ENCODE results near the gene L3MBTL4.
A peak's percentile ranks its signal among the peaks of the same experiment; 100 is the strongest.
"Not testable (repeated sequence)": the region's sequence is repeated elsewhere in the genome, so short reads cannot be mapped to it uniquely, and the experiment has no call there.

Gene L3MBTL4

DNA sequence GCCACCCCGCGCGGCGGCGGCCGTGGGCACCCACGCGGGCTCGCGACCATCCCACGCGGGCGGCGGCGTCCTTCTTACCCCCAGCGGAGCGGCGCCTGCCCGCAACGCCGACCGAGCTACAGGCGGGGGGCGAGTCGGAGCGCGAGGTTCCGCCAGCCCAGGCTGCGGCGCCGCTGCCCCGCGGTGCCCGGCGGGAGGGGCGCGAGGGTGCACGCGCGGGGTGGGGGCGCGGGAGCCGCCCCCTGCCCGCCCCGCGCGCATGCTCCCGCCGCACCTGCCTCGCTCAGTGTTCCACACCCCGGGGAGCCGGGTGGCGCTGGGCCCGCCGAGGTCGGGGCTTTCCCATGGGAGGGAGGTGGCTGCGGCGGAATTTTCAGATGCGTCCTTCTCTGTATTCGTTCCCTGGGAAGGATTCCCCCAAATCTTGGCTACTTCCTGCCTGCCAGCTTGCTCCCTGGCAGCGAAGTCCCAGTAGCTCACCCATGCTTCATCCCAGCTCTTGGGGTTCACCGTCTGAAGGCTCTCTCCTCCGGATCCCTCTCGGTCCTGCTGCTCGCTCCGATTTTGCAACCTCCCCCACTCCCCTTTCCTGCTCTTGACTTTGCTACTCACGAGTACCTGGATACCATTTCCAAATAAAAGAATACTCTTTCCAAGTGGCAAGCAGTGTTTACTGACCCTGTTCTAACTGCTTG, at the start of gene L3MBTL4:
TSS of gene L3MBTL4 (minus strand) at position 189 of the 695 bp plus-strand sequence. CDS start 103,286 bp downstream, outside the sequence.
- DNase-seq, result peak in 45 of 56 donors; percentile 26 to 78 (median 56)

DNA sequence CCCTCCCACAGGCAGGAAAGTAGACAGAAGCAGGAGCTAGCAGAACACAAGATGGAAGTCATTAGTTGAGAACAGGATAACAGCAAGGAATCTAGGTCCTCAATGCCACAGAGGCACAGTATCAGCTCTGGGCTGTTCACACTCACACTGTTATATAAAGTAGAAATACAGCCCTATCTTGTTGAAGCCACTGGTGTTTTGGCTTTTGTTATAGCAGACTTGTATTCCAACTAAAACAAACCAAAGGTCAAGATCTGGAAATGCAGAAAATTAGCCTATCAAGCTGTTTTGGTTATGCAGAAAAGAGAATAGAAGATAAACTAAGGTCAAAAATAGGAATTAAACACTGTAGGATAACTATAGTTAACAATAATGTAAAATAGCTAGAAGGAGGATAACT, 37.5 kb upstream of the L3MBTL4 start:
- DNase-seq, result no peak

DNA sequence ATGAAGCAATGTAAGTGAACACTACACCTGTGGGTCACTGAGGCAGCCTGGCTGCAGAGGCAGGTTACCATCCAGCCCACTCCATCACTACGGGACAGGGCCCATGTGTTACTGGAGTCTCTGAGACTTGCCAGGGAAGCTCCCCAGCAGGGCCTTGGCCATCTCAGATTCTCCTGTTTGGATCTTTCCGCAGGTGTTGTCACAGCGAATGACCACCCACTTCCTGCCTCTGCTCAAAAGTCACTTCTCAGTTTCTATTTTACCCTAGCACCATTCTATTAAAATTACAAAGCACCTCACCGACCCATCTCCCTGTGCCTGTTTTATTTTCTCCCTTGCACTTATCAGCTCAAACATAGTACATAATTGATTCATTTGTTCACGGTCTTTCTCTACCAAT, 34.5 kb upstream of the L3MBTL4 start:
- DNase-seq, result no peak

DNA sequence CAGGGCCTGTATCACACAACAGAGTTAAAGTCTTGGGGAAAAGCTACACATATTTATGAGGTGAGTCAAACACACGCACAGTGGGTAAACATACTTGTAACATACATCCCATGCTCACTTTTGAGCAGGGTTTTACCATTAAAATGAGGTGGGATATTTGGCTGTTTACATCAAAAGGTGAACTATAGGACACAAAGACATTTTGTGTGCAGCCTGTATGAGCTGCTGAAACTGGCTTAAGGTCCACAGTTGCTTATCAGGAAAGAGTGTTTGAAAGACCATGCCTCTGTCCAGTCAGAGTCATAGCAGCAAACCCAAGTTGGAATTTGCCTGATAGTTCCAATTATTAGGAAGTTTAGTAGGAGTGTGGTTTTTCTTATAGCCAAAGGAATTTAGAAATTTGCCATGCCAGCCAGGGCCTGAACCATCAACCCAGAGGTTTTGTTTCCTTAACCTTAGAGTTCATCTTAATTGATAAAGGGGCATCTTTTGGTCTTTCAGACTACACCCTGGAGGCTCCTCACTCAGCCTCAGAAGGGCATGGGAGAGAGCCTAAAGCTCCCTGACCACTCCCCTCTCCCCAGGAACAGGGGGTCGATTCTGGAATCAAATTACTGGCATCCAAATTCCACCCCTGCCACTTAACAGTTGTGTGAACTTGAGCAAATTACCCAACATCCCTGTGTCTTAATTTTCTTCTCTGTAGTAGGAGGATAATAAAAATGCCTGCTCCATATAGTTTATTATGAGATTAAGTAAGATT, 29.9 kb upstream of the L3MBTL4 start:
- DNase-seq, result no peak

DNA sequence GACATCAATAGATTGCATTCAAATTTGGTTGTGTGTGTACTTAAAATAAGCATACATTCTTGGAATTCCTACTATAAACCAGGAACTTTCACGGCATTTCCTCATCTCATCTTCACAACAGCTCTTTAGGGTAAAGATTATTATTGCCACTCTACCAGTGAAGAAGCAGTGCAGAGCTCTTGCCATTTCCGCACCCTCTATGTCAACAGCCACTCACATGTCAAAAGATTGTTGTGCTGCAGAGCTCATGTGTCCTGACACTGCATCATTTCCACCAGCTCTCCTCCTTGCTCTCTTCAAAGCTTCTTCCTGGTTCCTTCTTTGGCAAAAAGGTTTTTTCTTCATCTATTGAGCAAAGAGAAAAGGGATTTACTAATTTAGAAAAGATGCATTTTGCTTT, 26.5 kb upstream of the L3MBTL4 start:
- no peak for DNase-seq

DNA sequence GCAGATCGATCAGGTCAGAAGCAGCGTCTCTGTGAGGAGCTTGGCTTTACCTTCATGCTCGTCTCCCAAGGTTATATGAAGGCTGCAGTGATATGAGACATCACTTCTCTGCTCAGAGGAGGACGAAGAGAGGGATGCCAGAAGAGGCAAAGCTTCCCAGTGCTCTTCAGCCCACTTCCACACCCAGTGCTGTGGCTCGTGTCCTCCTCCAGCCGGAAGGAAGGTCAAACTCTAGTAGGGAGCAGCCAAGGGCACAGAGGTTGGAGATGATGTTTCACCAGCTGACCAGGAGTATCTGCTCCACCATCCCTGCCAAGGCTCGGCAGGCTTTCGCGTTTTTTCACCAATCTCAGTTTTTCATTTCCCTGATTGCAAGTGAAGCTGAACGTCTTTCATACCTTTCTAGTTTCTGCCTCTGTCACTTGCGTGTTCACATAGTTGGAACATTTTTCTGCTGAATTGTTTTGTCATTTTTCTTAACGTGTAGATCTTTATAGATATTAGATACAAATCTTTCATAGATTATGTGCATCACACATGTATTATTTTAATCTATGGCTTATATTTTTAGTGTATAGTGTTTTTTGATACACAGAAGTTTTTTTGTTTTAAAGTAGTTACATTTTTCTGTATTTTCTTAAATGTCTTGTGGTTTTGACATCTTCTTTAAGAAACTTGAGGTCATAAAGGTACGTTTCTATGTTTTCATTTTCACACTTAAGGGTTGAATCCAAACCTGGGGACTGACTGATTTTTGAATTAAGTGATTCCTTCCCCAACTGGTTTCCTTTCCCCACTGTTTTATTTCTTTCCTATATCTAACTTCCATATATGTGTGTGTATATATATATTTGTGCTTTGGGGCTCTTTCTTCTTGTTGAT, 23.5 kb upstream of the L3MBTL4 start:
- no peak for DNase-seq

DNA sequence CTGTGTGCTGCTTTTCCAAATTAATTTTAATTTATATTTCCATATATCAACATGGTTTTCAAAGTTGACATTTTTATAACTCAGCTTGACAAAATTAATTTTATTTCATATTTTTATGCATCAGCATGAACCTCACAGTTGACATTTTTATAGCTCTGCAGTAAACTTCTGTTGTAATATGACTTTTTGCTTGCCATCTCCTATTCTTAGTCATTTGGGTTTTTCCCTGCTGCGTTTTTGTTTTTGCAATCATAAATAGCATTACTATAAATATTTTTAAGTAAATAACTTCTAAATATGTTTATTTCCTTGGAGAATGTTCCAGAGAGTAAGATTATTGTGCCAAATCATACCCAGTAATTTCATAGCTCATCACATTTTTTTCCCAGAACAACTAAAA, 21.0 kb upstream of the L3MBTL4 start:
- no peak for DNase-seq

DNA sequence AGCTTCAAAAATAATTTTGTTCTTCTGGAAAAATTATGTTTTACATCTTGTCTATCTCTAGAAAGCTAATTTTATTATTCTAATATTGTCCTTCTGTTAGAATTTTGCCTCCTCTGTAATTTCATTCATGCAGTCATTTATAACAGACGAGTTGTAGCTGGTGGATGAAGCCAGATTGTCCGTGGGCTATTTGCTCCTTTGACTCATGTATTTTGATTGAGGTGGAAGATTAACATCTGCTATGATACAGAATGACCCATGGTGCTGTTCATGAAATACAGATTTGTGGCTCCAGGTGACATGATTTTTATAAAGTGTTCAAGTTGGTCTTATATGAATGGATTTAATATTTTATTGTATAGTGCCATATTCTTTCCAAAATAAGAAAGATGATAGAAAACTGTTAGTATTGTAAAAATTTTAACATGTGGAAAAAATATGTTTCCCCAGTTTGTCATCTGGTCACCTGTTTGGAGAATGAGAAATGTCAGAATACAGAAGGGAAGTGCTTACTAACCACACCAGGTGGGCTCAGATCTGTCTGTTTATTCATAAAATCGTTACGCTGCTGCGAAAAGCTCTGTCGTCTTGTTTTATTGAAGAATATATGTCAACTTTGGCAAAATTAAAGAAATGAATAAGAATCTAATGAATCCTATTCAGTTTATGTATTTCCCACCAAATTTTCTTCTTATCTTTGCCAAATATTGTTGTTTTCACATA, 20.4 kb upstream of the L3MBTL4 start:
- DNase-seq, result no peak

DNA sequence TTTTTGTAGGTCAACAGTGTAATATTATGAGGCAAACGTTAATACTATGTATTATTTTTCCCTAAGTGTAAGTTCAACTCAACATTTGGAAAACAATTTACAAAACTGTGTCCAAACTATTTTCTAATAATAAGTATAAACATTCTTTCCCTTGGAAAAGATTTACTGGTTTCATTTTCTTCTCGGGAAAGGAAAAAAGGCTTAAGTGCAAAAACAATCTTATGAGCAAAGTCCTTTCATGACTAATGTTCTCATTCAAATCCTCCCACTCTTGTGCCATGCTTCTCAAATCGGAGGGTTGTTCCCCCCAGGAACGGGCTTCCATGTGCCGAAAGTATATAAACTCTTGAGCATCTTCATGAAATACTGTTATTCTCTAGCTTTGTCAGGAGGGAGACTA, 19.8 kb upstream of the L3MBTL4 start:
- no peak for DNase-seq

DNA sequence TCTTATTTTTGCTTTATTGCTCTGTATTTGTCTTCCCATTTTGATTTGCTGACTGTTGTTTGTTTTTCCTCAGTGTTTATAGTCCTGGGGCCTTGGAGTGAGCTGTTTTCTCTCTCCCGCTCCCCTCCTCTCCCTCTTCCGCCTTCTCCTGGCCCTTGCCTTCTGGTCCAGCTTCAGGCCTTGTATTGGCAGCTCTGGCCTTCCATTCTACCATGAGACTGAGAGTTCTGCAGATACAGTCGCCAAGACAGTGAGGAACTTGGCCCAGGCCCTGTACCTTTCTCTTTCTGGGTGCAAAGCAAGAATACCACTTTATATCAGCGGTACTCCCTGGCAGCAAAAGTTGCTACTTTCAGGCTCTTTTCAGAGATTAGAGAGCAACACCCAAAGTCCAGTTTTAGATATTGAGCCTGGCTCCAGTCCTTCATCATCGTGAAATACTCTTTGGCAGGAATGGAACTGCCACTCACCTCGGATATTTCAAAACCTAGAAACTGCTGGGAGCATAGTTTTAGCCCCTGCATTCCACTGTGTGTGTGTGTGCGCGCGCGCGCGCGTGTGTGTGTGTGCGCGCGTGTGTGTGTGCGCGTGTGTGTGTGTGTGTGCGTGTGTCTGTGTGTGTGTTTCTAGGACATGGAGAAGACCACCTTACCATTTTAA, 17.1 kb upstream of the L3MBTL4 start:
- DNase-seq, result peak in 1 of 56 donors; percentile 3

DNA sequence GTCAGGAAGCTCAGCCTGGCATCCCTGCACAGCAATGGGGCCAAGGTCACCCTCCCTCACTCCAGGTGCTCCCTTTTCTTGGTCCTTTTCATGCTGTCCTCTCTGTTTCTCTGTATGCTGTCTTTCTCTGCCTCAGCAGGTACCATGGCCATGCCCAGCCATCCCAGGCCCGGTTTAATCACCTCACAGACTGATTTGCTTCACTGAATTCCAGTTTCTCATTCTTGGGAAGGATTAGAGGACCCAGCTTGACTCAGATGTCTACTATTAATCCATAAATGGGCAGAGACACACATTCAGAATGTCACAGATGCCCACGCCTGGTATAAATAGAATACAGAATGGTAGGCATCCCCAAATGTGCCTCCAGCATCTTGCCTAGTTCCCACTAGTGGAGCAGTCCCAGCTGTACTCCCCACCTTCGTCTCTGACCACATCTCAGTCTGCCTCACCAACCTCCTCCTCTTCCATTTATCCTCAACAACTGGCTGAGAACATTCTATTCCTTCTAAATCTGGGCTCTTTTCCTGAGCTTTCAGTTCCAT, 14.2 kb upstream of the L3MBTL4 start:
- DNase-seq, result no peak

DNA sequence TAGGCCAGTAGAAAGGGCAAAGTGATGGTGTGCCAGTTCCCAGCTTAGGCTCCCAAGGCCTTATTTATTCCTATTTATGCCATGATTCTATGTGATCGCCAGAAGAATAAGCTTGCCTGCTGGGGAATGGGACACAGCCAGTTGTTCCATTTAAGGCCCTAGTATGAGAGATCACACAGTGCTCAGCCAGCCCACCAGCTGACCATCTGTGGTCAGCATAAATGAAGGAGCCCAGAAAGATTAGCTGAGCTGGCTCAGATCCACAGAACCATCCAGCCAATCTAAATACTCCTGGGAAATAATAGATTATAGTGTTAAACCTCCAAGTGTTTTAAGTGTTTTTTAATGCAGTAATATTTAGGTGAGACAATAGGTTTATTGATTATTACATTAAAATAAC, 12.6 kb upstream of the L3MBTL4 start:
- DNase-seq, result no peak

DNA sequence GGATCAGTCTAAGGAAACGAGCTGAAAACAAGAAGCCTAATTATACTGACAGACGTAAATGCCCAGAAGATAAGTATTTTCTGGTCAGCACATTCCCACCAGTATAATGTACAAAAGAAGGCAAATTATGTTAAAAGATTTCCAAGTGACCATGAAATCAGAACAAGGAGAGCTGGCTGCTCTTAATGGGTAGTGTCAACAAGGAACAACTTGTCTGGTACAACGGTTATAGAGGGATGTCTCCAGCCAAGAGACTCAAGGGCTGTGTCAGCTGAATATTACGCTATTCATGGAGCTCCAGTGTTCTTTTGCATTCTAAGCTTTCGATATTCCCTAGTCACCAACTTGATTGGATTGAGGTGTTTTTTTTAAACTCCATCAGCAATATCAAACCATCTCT, 8.6 kb upstream of the L3MBTL4 start:
- DNase-seq, result no peak

DNA sequence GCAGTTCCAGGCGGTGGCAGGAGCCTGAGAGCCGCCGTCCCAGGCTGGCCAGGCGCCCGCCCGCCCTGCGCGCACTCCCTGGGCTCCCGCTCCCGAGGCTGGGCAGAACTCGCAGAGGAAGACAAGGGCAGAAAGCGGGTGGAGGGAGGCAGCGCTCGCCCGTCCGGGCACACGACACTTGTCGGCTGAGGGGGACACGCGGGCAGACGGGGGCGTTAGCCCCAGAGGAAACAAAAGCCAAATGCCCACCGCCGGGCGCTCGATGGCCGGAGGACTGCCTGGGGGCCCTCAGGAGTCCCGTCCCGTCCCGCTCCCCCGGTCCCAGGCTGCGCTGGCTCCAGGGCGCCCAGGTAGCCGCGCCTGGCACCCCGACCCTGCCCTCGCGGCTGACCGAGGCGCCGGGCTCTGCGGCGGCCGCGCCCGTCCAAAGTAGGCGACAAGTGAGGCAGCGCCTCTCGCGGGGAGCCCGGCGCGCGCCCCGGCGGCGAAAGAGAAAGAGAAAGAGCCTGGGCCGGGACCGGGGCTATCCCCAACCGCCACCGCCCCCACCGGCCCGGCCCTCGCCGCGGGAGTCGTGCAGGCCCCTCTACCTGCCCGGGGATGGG, 491 bp downstream of the L3MBTL4 start:
- peak in 47 of 56 donors; percentile 7 to 80 (median 58) for DNase-seq

DNA sequence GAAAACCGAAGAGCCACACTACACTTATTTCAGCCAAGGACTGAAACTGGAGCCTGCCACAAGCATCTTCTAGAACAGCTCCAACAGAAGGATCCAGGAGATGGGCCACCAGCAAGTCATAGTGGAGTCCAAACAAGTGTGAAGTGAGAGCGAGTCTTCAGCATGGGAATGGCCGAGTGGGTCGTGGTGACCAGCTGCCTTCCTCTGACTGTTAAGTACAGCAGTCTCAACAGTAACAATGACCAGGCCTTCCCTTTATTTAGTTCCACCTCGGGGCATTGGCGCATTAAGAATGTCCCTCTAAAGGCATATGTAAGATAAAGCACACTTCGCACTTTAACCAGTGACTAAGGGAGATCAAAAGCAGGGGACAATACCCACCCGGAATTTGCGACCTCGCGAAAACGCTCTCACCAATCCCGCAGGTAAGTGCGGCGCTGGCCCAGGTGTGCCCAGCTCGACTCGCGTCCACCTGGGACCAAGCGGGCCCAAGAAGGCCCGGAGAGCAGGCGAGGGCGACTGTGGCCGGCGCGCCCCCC, 1.1 kb downstream of the L3MBTL4 start:
- DNase-seq, result peak in 2 of 56 donors; percentile 21 to 27

DNA sequence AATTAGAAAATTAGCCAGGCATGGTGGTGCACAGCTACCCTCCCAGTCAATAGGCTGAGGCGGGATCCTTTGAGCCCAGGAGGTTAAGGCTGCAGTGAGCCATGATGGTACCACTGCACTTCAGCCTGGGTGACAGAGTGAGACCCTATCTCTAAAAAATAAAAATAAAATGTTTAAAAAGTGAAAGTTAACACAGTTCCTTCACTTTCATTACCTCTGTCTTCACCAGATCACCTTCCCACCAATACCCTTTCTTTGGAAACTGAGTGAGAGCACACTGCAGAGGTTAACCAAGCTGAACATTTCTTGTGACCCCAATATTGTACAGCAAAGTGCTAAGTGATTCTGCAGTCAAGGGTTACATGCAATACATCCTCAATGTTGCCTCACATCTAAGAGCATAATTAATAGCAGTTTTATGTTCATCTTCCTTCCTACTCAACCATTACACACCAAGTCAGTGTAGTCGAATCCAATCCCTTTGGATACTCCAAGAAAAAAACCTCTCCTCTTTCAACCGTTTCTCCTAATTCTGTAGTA, 1.7 kb downstream of the L3MBTL4 start:
- DNase-seq, result no peak

DNA sequence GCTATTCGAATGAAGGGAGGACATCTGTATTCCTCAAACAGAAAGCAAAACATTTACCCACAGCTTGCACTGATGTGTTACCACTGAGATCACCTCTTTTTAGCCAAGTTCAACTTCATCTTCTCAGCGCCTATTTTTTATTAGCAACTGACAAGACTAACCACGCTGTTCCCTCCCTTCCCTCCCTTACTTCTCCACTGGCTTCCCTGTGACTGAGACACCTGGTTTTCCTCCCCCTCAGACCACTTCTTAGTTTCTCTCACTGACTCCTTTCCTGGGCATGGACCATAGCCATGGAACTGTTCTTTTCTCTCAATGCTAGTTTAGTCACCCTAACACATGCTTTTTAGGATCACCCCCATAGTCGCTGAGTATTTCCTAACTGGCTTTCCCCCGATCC, 3.3 kb downstream of the L3MBTL4 start:
- DNase-seq, result no peak

DNA sequence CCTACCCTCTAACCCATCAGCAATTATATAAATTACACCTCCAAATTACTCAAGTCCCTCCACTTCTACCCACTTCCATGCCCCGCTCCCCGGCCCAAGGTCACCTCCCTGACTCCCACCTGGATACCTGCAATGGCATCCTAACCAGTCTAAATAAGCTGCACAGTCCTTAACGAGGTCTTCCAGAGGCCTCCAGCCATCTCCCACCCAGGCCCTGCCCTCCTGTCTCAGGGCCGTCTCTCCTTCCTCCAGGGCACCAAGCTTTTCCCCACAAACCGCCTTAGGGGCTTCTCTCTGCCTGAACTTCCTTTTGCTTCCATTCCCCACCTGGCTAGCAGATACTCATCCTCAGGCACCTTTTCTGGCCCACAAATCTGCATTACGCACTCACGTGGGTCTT, 4.8 kb downstream of the L3MBTL4 start:
- no peak for DNase-seq

DNA sequence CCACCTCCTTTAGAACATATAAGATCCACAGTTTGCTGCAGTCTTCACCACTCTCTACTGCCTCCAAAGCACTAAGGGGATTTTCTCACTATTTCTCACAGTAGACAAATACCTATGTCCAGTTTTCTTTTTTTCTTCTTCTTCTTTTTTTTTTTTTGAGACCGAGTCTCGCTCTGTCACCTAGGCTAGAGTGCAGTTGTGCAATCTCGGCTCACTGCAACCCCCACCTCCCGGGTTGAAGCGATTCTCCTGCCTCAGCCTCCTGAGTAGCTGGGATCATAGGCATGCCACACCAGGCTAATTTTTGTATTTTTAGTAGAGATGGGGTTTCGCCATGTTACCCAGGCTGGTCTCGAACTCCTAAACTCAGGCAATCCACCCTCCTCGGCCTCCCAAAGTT, 6.2 kb downstream of the L3MBTL4 start:
- DNase-seq, result not testable (repeated sequence)

Measured in nucleus accumbens (tissue), 56 donors.